GM12891 (cell line): ENCODE results near the gene MAP3K13.
A peak's percentile ranks its signal among the peaks of the same experiment; 100 is the strongest.

Experiments
- DNase-seq: peaks from one replicate; pipeline ENCODE4 v3.0.0; 2011; ENCODE audit warnings: low spot score; ENCODE audit not compliant: insufficient read length
- FAIRE-seq: peaks from 2 replicates; lab custom pipeline; 2011; peaks lifted over from hg19 to GRCh38; lab: Jason Lieb, UNC
- PAX5 ChIP-seq: IDR thresholded peaks from 2 replicates; pipeline ENCODE4 v1.6.1; 2011; ENCODE audit warnings: low read length, moderate library complexity, mild to moderate bottlenecking; ENCODE audit not compliant: insufficient read depth, severe bottlenecking
- POLR2A ChIP-seq: IDR thresholded peaks from 2 replicates; pipeline ENCODE4 v1.6.1; 2011; ENCODE audit warnings: low read depth, low read length, control low read depth
- POLR2AphosphoS5 ChIP-seq: IDR thresholded peaks from 2 replicates; pipeline ENCODE4 v1.6.1; 2011; ENCODE audit warnings: low read depth, low read length, control low read depth
- POU2F2 ChIP-seq: IDR thresholded peaks from 2 replicates; pipeline ENCODE4 v1.6.1; 2011; ENCODE audit warnings: low read depth, mild to moderate bottlenecking, control low read depth, low read length, moderate library complexity
- SPI1 ChIP-seq: IDR thresholded peaks from 2 replicates; pipeline ENCODE4 v1.6.1; 2011; ENCODE audit warnings: low read depth, low read length, control low read depth
- TAF1 ChIP-seq: IDR thresholded peaks from 2 replicates; pipeline ENCODE4 v1.6.1; 2011; ENCODE audit warnings: low read depth, low read length, control low read depth

The MAP3K13 gene

GRCh38 chr3:185387646-185388045, 24.7 kb downstream of the MAP3K13 start:
- TF ChIP-seq SPI1: 0 out of 2 replicates have a peak, but pooled peaks have one; percentile 25
- TF ChIP-seq POU2F2: no peak
- FAIRE-seq (peak; percentile 13), DNase-seq (no peak)

GRCh38 chr3:185393055-185393454, 30.1 kb downstream of the MAP3K13 start:
- DNase-seq (no peak), FAIRE-seq (no peak)
- TF ChIP-seq SPI1 (no peak), TAF1 (no peak), POLR2A (no peak), PAX5 (no peak), POU2F2 (no peak), POLR2AphosphoS5 (no peak)

- FAIRE-seq (no peak), DNase-seq (no peak)
- TF ChIP-seq SPI1: no peak
- no peak for TF ChIP-seq POLR2A
- no peak for TF ChIP-seq PAX5
- TF ChIP-seq TAF1: no peak
- TF ChIP-seq POU2F2: no peak
- TF ChIP-seq POLR2AphosphoS5: no peak
Observed at GRCh38 chr3:185397676-185398075, 34.7 kb downstream of the MAP3K13 start.

- no peak for TF ChIP-seq POU2F2
- TF ChIP-seq PAX5: no peak
- no peak for TF ChIP-seq POLR2A
- no peak for FAIRE-seq
- DNase-seq: no peak
Observed at GRCh38 chr3:185399737-185400667, 37.1 kb downstream of the MAP3K13 start.

GRCh38 chr3:185400866-185401265, 37.9 kb downstream of the MAP3K13 start:
- FAIRE-seq (no peak), DNase-seq (no peak)
- TF ChIP-seq POU2F2 (no peak), TAF1 (no peak), POLR2A (no peak), PAX5 (no peak), POLR2AphosphoS5 (no peak), SPI1 (no peak)

- FAIRE-seq (no peak), DNase-seq (no peak)
- TF ChIP-seq TAF1 (no peak), SPI1 (no peak), POU2F2 (no peak), POLR2AphosphoS5 (no peak), PAX5 (no peak), POLR2A (no peak)
Observed at GRCh38 chr3:185401319-185401955, 38.5 kb downstream of the MAP3K13 start.

- DNase-seq: no peak
- no peak for FAIRE-seq
- no peak for TF ChIP-seq PAX5
- TF ChIP-seq POU2F2: no peak
- no peak for TF ChIP-seq SPI1
- no peak for TF ChIP-seq TAF1
- no peak for TF ChIP-seq POLR2AphosphoS5
- TF ChIP-seq POLR2A: no peak
Observed at GRCh38 chr3:185402561-185402960, 39.6 kb downstream of the MAP3K13 start.

- no peak for FAIRE-seq
- DNase-seq: no peak
- TF ChIP-seq POU2F2 (no peak), POLR2A (no peak), POLR2AphosphoS5 (no peak), SPI1 (no peak), TAF1 (no peak), PAX5 (no peak)
Observed at GRCh38 chr3:185403002-185403401, 40.1 kb downstream of the MAP3K13 start.

- DNase-seq (no peak), FAIRE-seq (no peak)
- TF ChIP-seq TAF1 (no peak), POLR2A (no peak)
Observed at GRCh38 chr3:185405243-185405642, 42.3 kb downstream of the MAP3K13 start.

GRCh38 chr3:185405664-185406063, 42.7 kb downstream of the MAP3K13 start:
- FAIRE-seq (peak; percentile 62), DNase-seq (no peak)
- TF ChIP-seq POLR2A: no peak
- TF ChIP-seq PAX5: no peak
- no peak for TF ChIP-seq TAF1
- TF ChIP-seq SPI1: no peak
- no peak for TF ChIP-seq POU2F2
- no peak for TF ChIP-seq POLR2AphosphoS5
